ENCODE results near the gene DENND1A. TPM values are rescaled to one million over a fixed set of nuclear protein-coding genes. Genes with fewer than 3 reads are reported as not detected.

The DENND1A gene
- total RNA-seq, 2 donors from 2014 or later = 17.8 to 36.6 TPM

DNA sequence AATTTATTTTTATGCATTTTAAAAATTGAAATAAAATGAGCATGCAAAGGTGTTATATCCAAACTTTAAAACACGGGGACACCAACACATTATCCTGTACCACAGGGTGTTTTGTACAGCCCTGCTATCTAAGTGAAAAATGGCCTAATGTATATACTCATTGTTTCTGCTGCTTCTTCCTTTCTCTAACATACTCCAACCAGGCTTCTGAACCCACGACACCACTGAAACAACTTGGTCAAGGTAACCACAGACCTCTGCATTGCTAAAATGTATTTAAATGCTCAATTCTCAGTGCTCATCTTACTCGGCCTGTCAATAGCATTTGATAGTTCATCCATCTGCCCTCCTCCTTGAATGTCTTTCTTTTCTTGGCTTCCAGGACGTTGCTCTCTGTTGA lies 48.3 kb downstream of the DENND1A start:
- Histone ChIP-seq H3K27me3 (replicated peaks; ENCODE audit: insufficient read depth) (no peaks in the 10 kb centered on the region), H3K9me3 (no peaks in the 10 kb centered on the region), H3K27ac (no peak overlapping the region), H3K4me3 (no peak overlapping the region), H3K4me1 (ENCODE audit: control insufficient read depth in 1 of 2, low read depth in 2 of 2) (no peaks in the 10 kb centered on the region), H3K36me3 (no peaks in the 10 kb centered on the region)
- no peak for ATAC-seq (ENCODE audit: insufficient number of reproducible peaks, low FRiP score, low read depth)
- DNase-seq (ENCODE audit: low spot score) = no peak
- TF ChIP-seq, protein P1, sequence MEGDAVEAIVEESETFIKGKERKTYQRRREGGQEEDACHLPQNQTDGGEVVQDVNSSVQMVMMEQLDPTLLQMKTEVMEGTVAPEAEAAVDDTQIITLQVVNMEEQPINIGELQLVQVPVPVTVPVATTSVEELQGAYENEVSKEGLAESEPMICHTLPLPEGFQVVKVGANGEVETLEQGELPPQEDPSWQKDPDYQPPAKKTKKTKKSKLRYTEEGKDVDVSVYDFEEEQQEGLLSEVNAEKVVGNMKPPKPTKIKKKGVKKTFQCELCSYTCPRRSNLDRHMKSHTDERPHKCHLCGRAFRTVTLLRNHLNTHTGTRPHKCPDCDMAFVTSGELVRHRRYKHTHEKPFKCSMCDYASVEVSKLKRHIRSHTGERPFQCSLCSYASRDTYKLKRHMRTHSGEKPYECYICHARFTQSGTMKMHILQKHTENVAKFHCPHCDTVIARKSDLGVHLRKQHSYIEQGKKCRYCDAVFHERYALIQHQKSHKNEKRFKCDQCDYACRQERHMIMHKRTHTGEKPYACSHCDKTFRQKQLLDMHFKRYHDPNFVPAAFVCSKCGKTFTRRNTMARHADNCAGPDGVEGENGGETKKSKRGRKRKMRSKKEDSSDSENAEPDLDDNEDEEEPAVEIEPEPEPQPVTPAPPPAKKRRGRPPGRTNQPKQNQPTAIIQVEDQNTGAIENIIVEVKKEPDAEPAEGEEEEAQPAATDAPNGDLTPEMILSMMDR (IDR thresholded peaks at IDR 0.05) = no peak

DNA sequence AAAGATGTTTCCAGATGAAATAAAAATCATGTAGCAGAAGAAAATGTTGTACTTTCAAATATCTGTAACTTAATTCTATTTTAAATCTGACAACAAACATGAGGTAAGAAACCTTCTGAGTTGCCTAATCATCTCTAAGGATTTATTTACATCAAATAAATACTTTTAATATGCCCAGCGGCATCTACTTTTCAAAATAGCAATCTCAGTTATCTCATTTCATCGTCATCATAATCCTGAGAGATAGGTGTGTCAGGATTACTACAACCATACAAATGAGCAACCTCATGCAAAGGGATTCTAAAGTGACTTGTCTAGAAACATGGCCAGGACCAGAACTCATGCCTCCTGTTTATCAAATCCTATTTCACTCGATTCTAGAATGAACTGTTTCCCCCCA lies 49.5 kb downstream of the DENND1A start:
- no peaks in the 10 kb centered on the region for H3K9me3 ChIP-seq
- H3K27me3 ChIP-seq (replicated peaks; ENCODE audit: insufficient read depth) = no peaks in the 10 kb centered on the region
- no peaks in the 10 kb centered on the region for H3K4me1 ChIP-seq (ENCODE audit: control insufficient read depth in 1 of 2, low read depth in 2 of 2)
- H3K4me3 ChIP-seq = no peak overlapping the region
- no peak overlapping the region for H3K27ac ChIP-seq
- ATAC-seq (ENCODE audit: insufficient number of reproducible peaks, low FRiP score, low read depth) (no peak), DNase-seq (ENCODE audit: low spot score) (no peak)
- TF ChIP-seq, protein P1 (IDR thresholded peaks at IDR 0.05) = no peak
- peaks cover 2% of the 10 kb centered on the region for H3K36me3 ChIP-seq

DNA sequence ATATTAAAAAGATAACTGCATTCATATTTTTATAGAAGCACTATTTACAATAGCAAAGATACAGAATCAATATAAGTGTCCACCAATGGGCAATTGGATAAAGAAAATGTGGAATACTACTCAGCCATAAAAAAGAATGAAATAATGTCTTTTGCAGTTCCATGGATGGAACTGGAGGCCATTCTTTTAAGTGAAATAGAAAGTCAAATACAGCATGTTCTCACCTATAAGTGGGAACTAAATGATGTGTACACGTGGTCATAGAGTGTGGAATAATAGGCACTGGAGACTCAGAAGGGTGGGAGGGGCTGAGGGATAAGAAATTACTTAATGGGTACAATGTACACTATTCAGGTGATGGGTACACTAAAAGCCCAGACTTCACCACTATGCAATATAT lies 53.2 kb downstream of the DENND1A start:
- ATAC-seq (ENCODE audit: insufficient number of reproducible peaks, low FRiP score, low read depth) = no peak
- DNase-seq (ENCODE audit: low spot score) = no peak
- H3K4me1 ChIP-seq (ENCODE audit: control insufficient read depth in 1 of 2, low read depth in 2 of 2) = no peaks in the 10 kb centered on the region
- peaks cover 3% of the 10 kb centered on the region for H3K36me3 ChIP-seq
- TF ChIP-seq, protein P1 (IDR thresholded peaks at IDR 0.05) = no peak
- no peaks in the 10 kb centered on the region for H3K9me3 ChIP-seq
- H3K4me3 ChIP-seq = no peak overlapping the region
- no peak overlapping the region for H3K27ac ChIP-seq
- H3K27me3 ChIP-seq (replicated peaks; ENCODE audit: insufficient read depth) = no peaks in the 10 kb centered on the region

DNA sequence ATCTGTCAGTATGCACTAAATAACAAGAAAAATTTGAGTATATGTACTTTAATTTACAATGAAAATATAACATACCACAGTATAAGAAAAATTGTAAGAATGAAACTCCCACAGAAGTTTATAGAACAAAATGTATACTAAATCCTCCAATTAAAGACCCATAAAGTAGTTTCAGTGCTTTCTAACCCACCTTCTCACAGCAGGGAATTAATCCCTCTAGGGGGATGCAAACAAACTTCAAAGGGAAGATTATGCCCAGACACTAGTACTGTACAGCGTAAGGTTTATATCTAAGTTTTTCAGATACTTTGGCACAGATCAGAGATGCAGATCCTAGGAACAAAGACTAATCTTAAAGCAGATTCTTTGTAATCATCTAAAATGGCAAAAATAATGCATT lies 57.2 kb downstream of the DENND1A start:
- H3K4me1 ChIP-seq (ENCODE audit: control insufficient read depth in 1 of 2, low read depth in 2 of 2) = no peaks in the 10 kb centered on the region
- H3K27me3 ChIP-seq (replicated peaks; ENCODE audit: insufficient read depth) = no peaks in the 10 kb centered on the region
- H3K9me3 ChIP-seq = no peaks in the 10 kb centered on the region
- no peak overlapping the region for H3K4me3 ChIP-seq
- DNase-seq (ENCODE audit: low spot score) = no peak
- H3K36me3 ChIP-seq = peaks cover 3% of the 10 kb centered on the region
- H3K27ac ChIP-seq = no peak overlapping the region
- ATAC-seq (ENCODE audit: insufficient number of reproducible peaks, low FRiP score, low read depth) = no peak
- TF ChIP-seq, protein P1 (IDR thresholded peaks at IDR 0.05) = no peak

DNA sequence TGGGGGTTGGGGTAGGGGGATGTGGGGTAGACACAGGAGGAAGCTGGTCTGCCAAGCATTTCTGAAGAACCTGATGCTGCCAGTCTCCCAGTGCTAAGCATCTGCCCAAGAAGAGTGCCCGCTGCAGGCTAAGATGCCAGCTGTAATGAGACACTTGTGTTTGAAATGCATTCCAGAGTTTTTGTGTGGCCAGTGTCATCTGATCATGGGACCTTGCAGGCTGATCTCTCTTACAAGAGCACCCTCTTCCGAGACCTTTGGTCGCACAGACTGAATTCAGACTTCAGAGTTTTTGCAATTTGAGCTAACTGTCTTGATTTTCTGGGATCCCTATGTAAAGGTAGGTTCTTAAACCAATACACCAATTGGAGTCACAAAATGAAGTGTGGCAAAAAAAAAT lies 58.1 kb downstream of the DENND1A start:
- DNase-seq (ENCODE audit: low spot score) (no peak), ATAC-seq (ENCODE audit: insufficient number of reproducible peaks, low FRiP score, low read depth) (no peak)
- no peak overlapping the region for H3K4me3 ChIP-seq
- no peak overlapping the region for H3K27ac ChIP-seq
- H3K4me1 ChIP-seq (ENCODE audit: control insufficient read depth in 1 of 2, low read depth in 2 of 2) = peaks cover 0 to 3% of the 10 kb centered on the region in 2 donors
- H3K36me3 ChIP-seq = peaks cover 3% of the 10 kb centered on the region
- no peaks in the 10 kb centered on the region for H3K9me3 ChIP-seq
- TF ChIP-seq, protein P1 (IDR thresholded peaks at IDR 0.05) = no peak
- H3K27me3 ChIP-seq (replicated peaks; ENCODE audit: insufficient read depth) = no peaks in the 10 kb centered on the region

All from thoracic aorta (tissue), 2 donors.